Measurements from ENCODE around the gene SNHG17.
"Not testable (repeated sequence)": the region's sequence is repeated elsewhere in the genome, so short reads cannot be mapped to it uniquely, and the experiment has no call there.

The SNHG17 gene

GRCh38 chr20:38405132-38405531 is 30.0 kb downstream of the SNHG17 start:
- Histone ChIP-seq H3K27ac (no peak overlapping the region), H3K4me3 (no peak overlapping the region)
- TF ChIP-seq CTCF (IDR thresholded peaks at IDR 0.05) = no peak
- peak; percentile 40 for DNase-seq (ENCODE audit: low spot score)

- no peak overlapping the region for H3K4me3 ChIP-seq
- H3K27ac ChIP-seq = no peak overlapping the region
- TF ChIP-seq CTCF (IDR thresholded peaks at IDR 0.05) = no peak
- peak; percentile 38 for DNase-seq (ENCODE audit: low spot score)
Observed at GRCh38 chr20:38404016-38404415, 31.1 kb downstream of the SNHG17 start.

- no peak overlapping the region for H3K27ac ChIP-seq
- no peak overlapping the region for H3K4me3 ChIP-seq
- no peak for TF ChIP-seq CTCF (IDR thresholded peaks at IDR 0.05)
- DNase-seq (ENCODE audit: low spot score) = peak; percentile 17
Observed at GRCh38 chr20:38402816-38403215, 32.3 kb downstream of the SNHG17 start.

GRCh38 chr20:38402089-38402488 is 33.0 kb downstream of the SNHG17 start:
- DNase-seq (ENCODE audit: low spot score) = peak; percentile 22
- no peak overlapping the region for H3K27ac ChIP-seq
- no peak overlapping the region for H3K4me3 ChIP-seq
- TF ChIP-seq CTCF (IDR thresholded peaks at IDR 0.05) = no peak

- DNase-seq (ENCODE audit: low spot score) = peak; percentile 26
- not testable (repeated sequence) for H3K4me3 ChIP-seq
- peak overlapping the region in 1 of 2 donors; percentile 82 for H3K27ac ChIP-seq
Observed at GRCh38 chr20:38395751-38396395, 39.3 kb downstream of the SNHG17 start.

- no peak for DNase-seq (ENCODE audit: low spot score)
- TF ChIP-seq CTCF (IDR thresholded peaks at IDR 0.05) = no peak
- no peak overlapping the region for H3K4me3 ChIP-seq
- H3K27ac ChIP-seq = peak overlapping the region; percentile 4 to 82
Observed at GRCh38 chr20:38395165-38395564, 40.0 kb downstream of the SNHG17 start.

GRCh38 chr20:38393259-38393658 is 41.9 kb downstream of the SNHG17 start:
- H3K27ac ChIP-seq = peak overlapping the region in 1 of 2 donors; percentile 82
- no peak for DNase-seq (ENCODE audit: low spot score)
- H3K4me3 ChIP-seq = no peak overlapping the region
- TF ChIP-seq CTCF (IDR thresholded peaks at IDR 0.05) = no peak
